ENCODE results near the gene ARHGEF26. TPM values are rescaled to one million over a fixed set of nuclear protein-coding genes. Genes with fewer than 3 reads are reported as not detected.

ARHGEF26 gene
- total RNA-seq, 1 experiment from 2014 or later: 7.2 TPM

DNA sequence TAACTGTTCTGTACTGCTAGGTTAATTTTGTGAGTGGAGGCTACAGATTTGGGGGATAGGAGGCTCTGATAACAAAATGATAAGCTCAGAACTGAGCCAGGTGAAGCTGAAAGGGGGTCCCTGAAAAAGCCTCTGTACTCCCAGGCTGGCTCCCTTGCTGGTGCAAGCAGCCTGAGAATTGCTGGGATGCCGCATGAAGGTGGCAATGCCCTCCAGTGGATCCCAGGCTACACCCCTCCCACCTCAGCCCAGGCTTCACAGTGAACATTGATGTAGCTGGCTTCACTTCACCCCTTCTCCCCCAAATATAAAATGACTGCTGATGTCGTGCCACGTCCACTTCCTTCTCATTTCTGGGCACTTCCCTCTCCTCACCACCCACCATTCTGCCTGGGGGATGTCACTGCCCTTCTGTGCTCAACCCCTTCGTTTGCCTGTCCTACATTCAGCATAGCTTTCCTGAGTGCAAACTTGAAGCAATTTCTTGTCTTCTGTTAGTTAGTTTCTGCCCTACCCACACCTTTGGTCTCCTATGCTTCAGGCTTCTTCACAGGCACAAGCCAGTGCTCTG, 9.7 kb upstream of the ARHGEF26 start:
- H3K36me3 ChIP-seq (ENCODE audit: control insufficient read depth in 1 of 2, insufficient read depth in 2 of 2, low read length in 2 of 2): no peaks in the 10 kb centered on the region
- no peak overlapping the region for H2AFZ ChIP-seq (ENCODE audit: low read depth, low read length, poor library complexity, severe bottlenecking)
- no peaks in the 10 kb centered on the region for H3K9me3 ChIP-seq (ENCODE audit: control insufficient read depth in 1 of 2, insufficient read depth in 1 of 2, low read depth in 1 of 2, low read length in 2 of 2)
- H3K4me3 ChIP-seq (replicated peaks in 1 of 2; ENCODE audit: low read depth in 1 of 2, low read length in 2 of 2): no peak overlapping the region
- RAD21 ChIA-PET (ENCODE audit: low non-redundant PET in 1 of 2, low total read pairs in 2 of 2, uncharacterized antibody in 2 of 2, unreplicated experiment in 2 of 2): no interaction called here
- H3K27ac ChIP-seq (ENCODE audit: low read depth, low read length): no peak overlapping the region
- H4K20me1 ChIP-seq (ENCODE audit: insufficient read depth): no peaks in the 10 kb centered on the region
- H3K4me2 ChIP-seq (ENCODE audit: low read length): no peak overlapping the region
- intact Hi-C loops (cut with micrococcal nuclease): no loop called here
- BruUV-seq (replicated peaks): no TSS peak
- CTCF ChIA-PET: no interaction called here
- DNase-seq (ENCODE audit: low read depth, low spot score): no peak
- H3K27me3 ChIP-seq (ENCODE audit: insufficient read depth, low read length): no peaks in the 10 kb centered on the region
- no peak for TF ChIP-seq ELF1 (IDR thresholded peaks at IDR 0.05; ENCODE audit: borderline replicate concordance, low read depth)
- TF ChIP-seq CEBPB (IDR thresholded peaks at IDR 0.05; ENCODE audit: low read depth): no peak
- TF ChIP-seq CBX3 (IDR thresholded peaks at IDR 0.05; ENCODE audit: low read depth): no peak
- TF ChIP-seq SIN3A (IDR thresholded peaks at IDR 0.05; ENCODE audit: low read depth): no peak
- no peak for TF ChIP-seq POLR2AphosphoS5 (IDR thresholded peaks at IDR 0.05; ENCODE audit: low read depth, low read length)
- TF ChIP-seq TCF7L2 (IDR thresholded peaks at IDR 0.05; ENCODE audit: borderline replicate concordance, extremely low read depth, insufficient read depth, insufficient read length): no peak
- TF ChIP-seq, protein P1, sequence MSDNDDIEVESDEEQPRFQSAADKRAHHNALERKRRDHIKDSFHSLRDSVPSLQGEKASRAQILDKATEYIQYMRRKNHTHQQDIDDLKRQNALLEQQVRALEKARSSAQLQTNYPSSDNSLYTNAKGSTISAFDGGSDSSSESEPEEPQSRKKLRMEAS (IDR thresholded peaks at IDR 0.05): no peak
- TF ChIP-seq POLR2A (IDR thresholded peaks at IDR 0.05; ENCODE audit: borderline replicate concordance, extremely low read depth, insufficient read depth, insufficient read length): no peak
- TF ChIP-seq, protein P2, sequence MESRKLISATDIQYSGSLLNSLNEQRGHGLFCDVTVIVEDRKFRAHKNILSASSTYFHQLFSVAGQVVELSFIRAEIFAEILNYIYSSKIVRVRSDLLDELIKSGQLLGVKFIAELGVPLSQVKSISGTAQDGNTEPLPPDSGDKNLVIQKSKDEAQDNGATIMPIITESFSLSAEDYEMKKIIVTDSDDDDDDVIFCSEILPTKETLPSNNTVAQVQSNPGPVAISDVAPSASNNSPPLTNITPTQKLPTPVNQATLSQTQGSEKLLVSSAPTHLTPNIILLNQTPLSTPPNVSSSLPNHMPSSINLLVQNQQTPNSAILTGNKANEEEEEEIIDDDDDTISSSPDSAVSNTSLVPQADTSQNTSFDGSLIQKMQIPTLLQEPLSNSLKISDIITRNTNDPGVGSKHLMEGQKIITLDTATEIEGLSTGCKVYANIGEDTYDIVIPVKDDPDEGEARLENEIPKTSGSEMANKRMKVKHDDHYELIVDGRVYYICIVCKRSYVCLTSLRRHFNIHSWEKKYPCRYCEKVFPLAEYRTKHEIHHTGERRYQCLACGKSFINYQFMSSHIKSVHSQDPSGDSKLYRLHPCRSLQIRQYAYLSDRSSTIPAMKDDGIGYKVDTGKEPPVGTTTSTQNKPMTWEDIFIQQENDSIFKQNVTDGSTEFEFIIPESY (IDR thresholded peaks at IDR 0.05; ENCODE audit: extremely low read depth, insufficient replicate concordance, low read length): no peak
- TF ChIP-seq ZFX (IDR thresholded peaks at IDR 0.05): no peak
- TF ChIP-seq FOSL1 (IDR thresholded peaks at IDR 0.05; ENCODE audit: low read depth): no peak
- no peak for TF ChIP-seq EZH2phosphoT487 (IDR thresholded peaks at IDR 0.05; ENCODE audit: borderline replicate concordance)
- TF ChIP-seq, protein P3, sequence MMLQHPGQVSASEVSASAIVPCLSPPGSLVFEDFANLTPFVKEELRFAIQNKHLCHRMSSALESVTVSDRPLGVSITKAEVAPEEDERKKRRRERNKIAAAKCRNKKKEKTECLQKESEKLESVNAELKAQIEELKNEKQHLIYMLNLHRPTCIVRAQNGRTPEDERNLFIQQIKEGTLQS (IDR thresholded peaks at IDR 0.05): no peak
- TF ChIP-seq CTCF (IDR thresholded peaks at IDR 0.05 in 2 of 3, conservative IDR thresholded peaks at IDR 0.05 in 1 of 3; ENCODE audit: borderline replicate concordance in 1 of 3, insufficient read depth in 1 of 3, low read depth in 2 of 3, low read length in 2 of 3): no peak
- TF ChIP-seq RAD21 (IDR thresholded peaks at IDR 0.05; ENCODE audit: low read depth): no peak
- no peak for TF ChIP-seq ZNF274 (IDR thresholded peaks at IDR 0.05; ENCODE audit: low read depth, low read length)
- no peak for TF ChIP-seq SP1 (IDR thresholded peaks at IDR 0.05; ENCODE audit: low read depth)
- no peak for TF ChIP-seq EGR1 (IDR thresholded peaks at IDR 0.05; ENCODE audit: low read depth)
- no peaks in the 10 kb centered on the region for H3K79me2 ChIP-seq (ENCODE audit: insufficient read depth, low read length)
- POLR2A ChIA-PET: no interaction called here
- H3K9ac ChIP-seq (ENCODE audit: low read length): no peak overlapping the region
- no peak for ATAC-seq
- no peaks in the 10 kb centered on the region for H3K4me1 ChIP-seq (ENCODE audit: control insufficient read depth in 1 of 2, insufficient read depth in 2 of 2, low read length in 2 of 2)
- no peaks in the 10 kb centered on the region for H3K9me2 ChIP-seq (ENCODE audit: insufficient read depth)

All from HCT116 (cell line).